GM21381 (cell line): ENCODE data around the gene SPEM1.

Experiments
- ATAC-seq: cut with Tn5 transposase; IDR thresholded peaks from one replicate; pipeline ENCODE4 v1.9.1; 2021; ENCODE audit warnings: mild to moderate bottlenecking, moderate library complexity; ENCODE audit not compliant: unreplicated experiment

The SPEM1 gene, protein sequence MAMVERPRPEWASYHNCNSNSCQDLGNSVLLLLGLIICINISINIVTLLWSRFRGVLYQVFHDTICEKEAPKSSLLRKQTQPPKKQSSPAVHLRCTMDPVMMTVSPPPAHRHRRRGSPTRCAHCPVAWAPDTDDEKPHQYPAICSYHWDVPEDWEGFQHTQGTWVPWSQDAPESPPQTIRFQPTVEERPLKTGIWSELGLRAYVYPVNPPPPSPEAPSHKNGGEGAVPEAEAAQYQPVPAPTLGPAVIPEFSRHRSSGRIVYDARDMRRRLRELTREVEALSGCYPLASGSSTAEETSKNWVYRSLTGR

DNA sequence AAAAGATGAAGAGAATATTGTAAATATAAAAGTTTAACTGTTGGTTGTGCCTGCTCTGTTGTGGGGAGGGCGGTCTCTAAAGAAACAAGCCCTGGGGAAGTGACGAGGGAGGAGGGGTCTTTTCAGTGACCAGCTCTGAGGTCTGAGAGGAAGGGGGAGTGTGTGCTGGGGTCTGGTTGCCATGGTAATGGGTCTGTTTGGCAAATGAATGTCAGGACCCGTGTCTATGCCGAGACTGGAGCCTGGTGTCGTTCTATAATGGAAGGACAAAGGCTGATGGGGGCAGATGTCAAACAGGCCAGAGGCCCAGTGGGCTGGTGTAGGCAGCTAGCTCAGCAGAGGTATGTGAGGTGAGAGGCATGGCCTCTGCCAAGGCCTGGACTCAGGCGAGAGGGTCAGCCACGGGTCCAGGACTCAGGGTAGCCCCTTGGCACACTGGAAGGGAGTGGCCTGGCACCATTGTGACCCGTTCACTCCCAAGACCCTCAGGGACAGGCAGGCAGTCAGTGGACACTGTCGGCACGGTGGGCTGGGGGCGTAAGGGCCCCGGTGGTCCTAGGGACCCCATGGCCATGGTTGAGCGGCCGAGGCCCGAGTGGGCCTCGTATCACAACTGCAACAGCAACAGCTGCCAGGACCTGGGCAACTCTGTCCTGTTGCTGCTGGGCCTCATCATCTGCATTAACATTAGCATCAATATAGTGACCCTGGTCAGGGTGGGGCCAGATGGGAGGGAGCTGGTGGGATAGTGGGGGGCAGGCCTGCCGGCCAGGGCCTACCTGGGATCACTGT is at the start of gene SPEM1:
SPEM1 (plus strand) TSS at position 506 of the 792 bp plus-strand sequence; CDS start at position 567, 61 bp downstream.
- no peak for ATAC-seq

DNA sequence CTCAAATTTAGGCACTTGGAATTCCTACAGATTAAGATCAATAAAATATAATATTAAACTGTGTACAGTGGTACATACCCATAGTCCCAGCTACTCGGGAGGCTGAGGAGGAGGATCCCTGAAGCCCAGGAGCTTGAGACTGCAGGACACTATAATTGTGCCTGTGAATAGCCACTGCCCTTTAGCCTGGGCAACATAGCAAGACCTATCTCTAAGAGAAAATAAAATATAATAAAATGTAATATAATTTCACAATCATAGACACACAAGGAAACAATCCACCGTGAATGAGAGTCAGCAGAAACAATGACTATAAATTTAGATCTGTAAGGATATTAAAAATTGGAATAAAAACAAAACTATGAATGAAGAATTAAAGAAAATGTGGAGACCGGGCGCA is 49.3 kb upstream of the SPEM1 start:
- ATAC-seq, result no peak

DNA sequence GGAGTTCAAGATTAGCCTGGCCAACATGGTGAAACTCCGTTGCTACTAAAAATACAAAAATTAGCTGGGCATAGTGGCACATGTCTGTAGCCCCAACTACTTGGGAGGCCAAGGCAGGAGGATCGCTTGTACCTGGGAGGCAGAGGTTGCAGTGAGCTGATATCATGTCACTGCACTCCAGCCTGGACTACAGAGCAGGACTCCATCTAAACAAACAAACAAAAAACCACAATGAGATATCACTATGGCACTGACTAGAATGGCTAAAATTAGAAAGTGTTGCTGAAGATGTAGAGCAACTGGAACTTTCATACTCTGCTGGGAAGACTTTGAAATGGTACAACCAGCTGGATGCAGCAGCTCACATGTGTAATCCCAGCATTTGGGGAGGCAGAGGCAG is 45.8 kb upstream of the SPEM1 start:
- no peak for ATAC-seq

DNA sequence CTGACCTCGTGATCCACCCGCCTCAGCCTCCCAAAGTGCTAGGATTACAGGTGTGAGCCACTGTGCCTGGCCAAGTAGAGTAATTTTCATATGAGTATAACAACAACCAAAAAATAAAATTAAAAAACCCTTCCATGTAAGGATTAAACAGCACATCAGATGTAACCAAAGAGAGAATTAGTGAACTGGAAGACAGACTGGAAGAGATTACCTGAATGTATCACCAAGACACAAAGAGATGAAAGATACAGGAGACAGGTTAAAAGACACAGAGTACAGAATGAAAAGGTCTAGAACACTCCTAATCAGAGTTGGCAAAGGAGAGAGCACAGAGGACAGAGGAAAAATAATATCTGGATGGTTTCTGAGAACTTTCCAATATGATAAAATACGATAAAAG is 41.0 kb upstream of the SPEM1 start:
- no peak for ATAC-seq

GRCh38 chr17:7380321-7380720 is 39.8 kb upstream of the SPEM1 start:
- ATAC-seq, result no peak

DNA sequence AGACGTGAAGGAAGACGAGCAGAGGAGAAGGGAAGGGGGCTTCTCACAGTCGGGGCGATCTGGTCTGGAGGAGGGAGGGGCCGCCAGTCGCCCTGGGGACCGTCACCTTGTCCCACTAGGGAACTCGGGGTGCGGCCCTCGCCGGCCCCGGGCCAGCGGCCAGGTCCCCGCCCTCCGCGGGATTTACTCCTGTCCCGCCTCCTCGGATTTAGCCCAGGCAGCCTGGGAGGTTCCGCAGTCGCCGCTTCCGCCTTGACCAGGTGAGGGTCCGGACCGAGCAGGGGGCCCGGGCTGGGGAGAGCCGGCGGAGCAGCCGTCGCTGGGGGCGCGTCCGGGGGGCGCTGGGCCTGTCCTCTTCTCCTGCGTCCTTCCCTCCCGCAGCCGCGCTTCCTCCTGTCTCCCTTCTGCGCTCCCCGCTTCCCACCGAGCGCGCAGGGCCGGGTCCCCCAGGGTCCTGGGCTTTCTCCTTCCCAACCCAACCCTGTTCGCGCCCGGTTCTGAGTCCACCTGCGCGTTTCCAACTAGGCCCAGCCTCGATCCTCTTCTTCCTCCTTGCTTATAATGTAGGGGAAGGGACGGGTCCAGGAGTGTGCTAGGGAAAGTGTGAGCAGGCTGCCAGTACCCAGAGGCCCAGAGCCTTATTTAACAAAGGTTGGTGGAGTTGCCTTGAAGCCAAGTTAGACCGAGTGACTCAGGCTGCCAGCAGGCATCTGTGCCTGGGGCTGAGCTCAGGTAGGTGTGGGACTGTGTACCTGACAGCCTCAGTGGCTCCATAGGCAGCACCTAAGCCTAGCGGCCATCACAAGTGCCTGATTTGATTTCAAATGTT is 39.1 kb upstream of the SPEM1 start, which contains the start of gene TNK1:
TNK1 (plus strand) TSS at position 235 of the 829 bp plus-strand sequence. CDS start 1,838 bp downstream, outside the sequence.
- ATAC-seq, result no peak

DNA sequence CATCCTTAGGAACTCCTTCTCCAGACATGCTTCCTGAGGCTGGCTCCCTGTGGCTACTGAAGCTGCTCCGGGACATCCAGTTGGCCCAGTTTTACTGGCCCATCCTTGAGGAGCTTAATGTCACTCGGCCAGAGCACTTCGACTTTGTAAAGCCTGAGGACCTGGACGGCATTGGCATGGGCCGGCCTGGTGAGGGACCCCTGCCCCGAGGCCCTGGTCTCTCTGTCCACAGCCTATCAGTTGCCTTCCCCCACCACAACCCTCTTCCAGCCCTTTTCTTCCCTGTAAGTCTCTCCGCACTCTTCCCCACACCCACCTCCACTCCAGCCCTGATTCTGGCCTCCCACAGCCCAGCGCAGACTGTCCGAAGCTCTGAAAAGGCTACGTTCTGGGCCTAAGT is 37.2 kb upstream of the SPEM1 start:
- ATAC-seq, result no peak

DNA sequence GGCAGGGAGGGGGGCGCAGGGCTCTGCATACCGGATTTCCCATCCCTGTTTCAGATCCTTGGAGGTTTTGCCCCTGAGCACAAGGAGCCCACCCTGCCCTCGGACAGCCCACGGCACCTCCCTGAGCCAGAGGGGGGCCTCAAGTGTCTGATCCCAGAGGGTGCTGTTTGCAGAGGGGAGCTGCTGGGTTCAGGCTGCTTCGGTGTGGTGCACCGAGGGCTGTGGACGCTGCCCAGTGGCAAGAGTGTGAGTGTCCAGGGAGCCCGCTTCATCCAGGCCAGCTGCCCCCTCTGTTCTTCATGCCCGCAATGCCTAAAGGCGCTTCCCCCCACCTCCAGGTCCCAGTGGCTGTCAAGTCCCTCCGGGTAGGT is 36.8 kb upstream of the SPEM1 start:
- ATAC-seq, result no peak

GRCh38 chr17:7383742-7384488 is 36.2 kb upstream of the SPEM1 start:
- peak; percentile 79 for ATAC-seq

- no peak for ATAC-seq
These were observed 35.5 kb upstream of the SPEM1 start for GRCh38 chr17:7384489-7385081.

GRCh38 chr17:7388856-7389255 is 31.3 kb upstream of the SPEM1 start:
- no peak for ATAC-seq

GRCh38 chr17:7389924-7390910 is 29.9 kb upstream of the SPEM1 start:
- ATAC-seq, result no peak

DNA sequence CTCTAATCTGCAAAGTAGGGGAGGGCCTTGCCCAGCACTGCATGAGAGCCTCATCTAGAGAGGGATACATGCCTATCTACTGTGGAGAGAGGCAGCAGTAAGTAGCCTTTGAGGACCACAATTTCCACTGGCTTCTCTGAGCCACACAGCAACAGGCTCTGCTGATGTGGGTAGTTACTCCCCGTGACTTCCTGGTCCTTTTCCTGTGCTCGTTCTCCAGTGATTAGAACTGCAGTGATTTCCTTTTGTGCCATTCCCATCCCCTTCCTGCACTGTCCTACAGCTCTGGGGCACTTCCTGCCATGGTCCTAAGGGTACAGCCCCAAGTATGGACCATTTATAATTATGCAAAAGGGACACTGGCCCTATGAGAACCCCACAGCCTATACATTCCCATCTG is 28.8 kb upstream of the SPEM1 start:
- ATAC-seq, result no peak

DNA sequence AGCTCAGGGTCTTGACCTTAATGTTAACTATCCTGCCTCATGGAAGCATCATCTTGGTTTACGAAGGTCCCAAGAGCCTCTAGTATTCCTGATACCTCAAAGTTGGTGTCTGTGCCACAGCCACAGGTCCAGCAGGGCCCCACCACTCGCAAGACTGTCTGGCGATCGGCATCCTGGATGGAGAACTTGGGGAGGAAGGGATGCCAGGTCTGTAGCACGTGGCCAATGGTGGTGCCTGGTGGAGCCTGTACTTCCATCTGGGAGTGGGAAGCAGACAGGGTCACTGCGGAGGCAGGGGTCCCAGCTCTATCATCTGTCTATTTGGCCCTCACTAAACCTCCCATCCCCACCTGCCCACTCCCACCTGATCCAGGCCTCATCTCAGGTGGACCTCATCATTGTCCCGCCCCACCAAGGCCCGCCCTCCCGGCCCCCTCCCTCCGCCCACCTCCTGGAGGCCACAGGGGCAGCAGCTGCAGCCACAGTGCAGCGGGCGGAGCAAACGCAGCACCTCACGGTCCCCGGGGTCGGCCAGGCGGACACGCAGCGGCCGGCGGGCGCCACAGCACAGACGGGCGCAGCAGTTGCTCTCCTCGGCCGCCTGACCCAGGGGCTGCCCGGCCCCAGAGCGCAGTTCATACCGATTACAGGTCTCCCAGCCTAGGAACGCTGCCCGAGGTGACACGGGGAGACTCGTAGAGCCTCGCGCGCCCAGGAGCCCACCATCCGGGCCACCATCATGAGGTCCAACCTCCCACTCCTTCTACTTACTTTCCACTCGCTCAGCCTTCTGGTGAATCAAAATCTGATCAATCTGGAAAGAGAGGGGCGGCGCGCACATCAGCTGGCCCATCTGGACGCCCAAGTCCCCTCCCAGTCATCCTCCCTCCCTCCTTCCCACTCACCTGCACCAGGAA is 27.2 kb upstream of the SPEM1 start:
- ATAC-seq, result no peak

- peak; percentile 44 for ATAC-seq
These were observed 26.3 kb upstream of the SPEM1 start for GRCh38 chr17:7393613-7394451.

GRCh38 chr17:7394452-7395191 is 25.5 kb upstream of the SPEM1 start, which contains the start of gene PLSCR3:
PLSCR3 (minus strand) TSS chr17:7394525; CDS start chr17:7394110, 415 bp downstream.
- peak; percentile 75 for ATAC-seq
